Endothelial cell (in vitro differentiated cells): ENCODE results near the gene HSPA9. TPM values are rescaled to one million over a fixed set of nuclear protein-coding genes. Genes with fewer than 3 reads are reported as not detected.

Experiments
- DNase-seq: peaks from one replicate; pipeline ENCODE4 v3.0.0; 2021; ENCODE audit warnings: low spot score
- H3K27ac Mint-ChIP-seq: one replicate; pipeline ENCODE4 v1.8.0; 2021; ENCODE audit warnings: mixed read lengths, inconsistent platforms; ENCODE audit not compliant: unreplicated experiment
- H3K27me3 Mint-ChIP-seq: one replicate; pipeline ENCODE4 v1.8.0; 2021; ENCODE audit warnings: mild to moderate bottlenecking, moderate library complexity, mixed read lengths, inconsistent platforms; ENCODE audit not compliant: unreplicated experiment
- H3K36me3 Mint-ChIP-seq: one replicate; pipeline ENCODE4 v1.8.0; 2021; ENCODE audit warnings: mild to moderate bottlenecking, low read depth, mixed read lengths, inconsistent platforms; ENCODE audit not compliant: unreplicated experiment
- H3K4me1 Mint-ChIP-seq: one replicate; pipeline ENCODE4 v1.8.0; 2021; ENCODE audit warnings: mild to moderate bottlenecking, mixed read lengths, inconsistent platforms; ENCODE audit not compliant: unreplicated experiment
- H3K4me3 Mint-ChIP-seq: one replicate; pipeline ENCODE4 v1.8.0; 2021; ENCODE audit warnings: mild to moderate bottlenecking, mixed read lengths, inconsistent platforms; ENCODE audit not compliant: unreplicated experiment
- H3K9me3 Mint-ChIP-seq: one replicate; pipeline ENCODE4 v1.8.0; 2021; ENCODE audit warnings: mixed read lengths, inconsistent platforms; ENCODE audit not compliant: unreplicated experiment
- CTCF ChIP-seq: fragments of 200-600 bp; sonication (generic); IDR thresholded peaks from one replicate; pipeline ENCODE4 v1.5.0; 2021; ENCODE audit warnings: antibody characterized with exemption; ENCODE audit not compliant: unreplicated experiment
- long read RNA-seq: library from polyadenylated mRNA; unstranded; transcript quantifications from one replicate; pipeline ENCODE4 v2.0.0, GENCODE V29; 2020; ENCODE audit not compliant: unreplicated experiment
- total RNA-seq: library from RNA; stranded (reverse); fragmentation: NEBNext Ultra II Directional; extraction: Animal tissue kit (Norgen Biotek cat#: 25700); gene quantifications from one replicate; pipeline ENCODE4 v1.2.1, GENCODE V29; 2021; ENCODE audit not compliant: unreplicated experiment

Gene HSPA9
- total RNA-seq: 128 TPM
- long read RNA-seq, full-length matches to known transcripts: 91 of 108 reads
- long read RNA-seq, partial matches to known transcripts: 11 of 108 reads
- long read RNA-seq, other reads (novel, unspliced or antisense): 6 of 108 reads

- Mint-ChIP-seq H3K36me3 (peaks cover 28% of the 10 kb centered on the region), H3K27ac (peak within 1 kb of the TSS; percentile 98), H3K9me3 (no peaks in the 10 kb centered on the region), H3K4me3 (peak within 1 kb of the TSS; percentile 99), H3K27me3 (peaks cover 1% of the 10 kb centered on the region), H3K4me1 (peaks cover 19% of the 10 kb centered on the region)
- no peak for TF ChIP-seq CTCF
- peak; percentile 95 for DNase-seq
These were observed at the start of gene HSPA9 for GRCh38 chr5:138575194-138576015. Gene HSPA9, minus strand, starts transcription at chr5:138575401. Its CDS starts 83 bp downstream, at chr5:138575318.

GRCh38 chr5:138623053-138623452 is 47.9 kb upstream of the HSPA9 start:
- Mint-ChIP-seq H3K4me1 (peaks cover 12% of the 10 kb centered on the region), H3K27me3 (no peaks in the 10 kb centered on the region), H3K9me3 (no peaks in the 10 kb centered on the region), H3K4me3 (no peak overlapping the region), H3K27ac (no peak overlapping the region), H3K36me3 (no peaks in the 10 kb centered on the region)
- DNase-seq: no peak
- TF ChIP-seq CTCF: no peak

GRCh38 chr5:138622051-138622450 is 46.9 kb upstream of the HSPA9 start:
- H3K27me3 Mint-ChIP-seq: no peaks in the 10 kb centered on the region
- DNase-seq: no peak
- no peaks in the 10 kb centered on the region for H3K9me3 Mint-ChIP-seq
- no peak for TF ChIP-seq CTCF
- no peak overlapping the region for H3K27ac Mint-ChIP-seq
- peaks cover 10% of the 10 kb centered on the region for H3K4me1 Mint-ChIP-seq
- no peaks in the 10 kb centered on the region for H3K36me3 Mint-ChIP-seq
- H3K4me3 Mint-ChIP-seq: no peak overlapping the region

GRCh38 chr5:138620663-138621224 is 45.5 kb upstream of the HSPA9 start:
- TF ChIP-seq CTCF: no peak
- Mint-ChIP-seq H3K36me3 (no peaks in the 10 kb centered on the region), H3K4me1 (peaks cover 5% of the 10 kb centered on the region), H3K27ac (no peak overlapping the region), H3K27me3 (no peaks in the 10 kb centered on the region), H3K9me3 (no peaks in the 10 kb centered on the region), H3K4me3 (no peak overlapping the region)
- no peak for DNase-seq

GRCh38 chr5:138616508-138616907 is 41.3 kb upstream of the HSPA9 start:
- H3K4me3 Mint-ChIP-seq: no peak overlapping the region
- H3K27ac Mint-ChIP-seq: no peak overlapping the region
- DNase-seq: no peak
- peaks cover 11% of the 10 kb centered on the region for H3K4me1 Mint-ChIP-seq
- no peak for TF ChIP-seq CTCF
- H3K27me3 Mint-ChIP-seq: peaks cover 4% of the 10 kb centered on the region
- H3K9me3 Mint-ChIP-seq: no peaks in the 10 kb centered on the region
- H3K36me3 Mint-ChIP-seq: no peaks in the 10 kb centered on the region
